ES-I3 (cell line): Measurements from ENCODE around the gene NT5C3A.
"Not testable (repeated sequence)": the region's sequence is repeated elsewhere in the genome, so short reads cannot be mapped to it uniquely, and the experiment has no call there.

Experiments
- H3K36me3 ChIP-seq: 2 replicates; pipeline ENCODE4 v1.6.1; 2013; ENCODE audit warnings: mild to moderate bottlenecking, low read length, control low read depth, moderate library complexity; ENCODE audit not compliant: insufficient read depth
- H3K4me1 ChIP-seq: 2 replicates; pipeline ENCODE4 v1.6.1; 2013; ENCODE audit warnings: mild to moderate bottlenecking, control low read depth, low read length; ENCODE audit not compliant: insufficient read depth
- H3K9ac ChIP-seq: 2 replicates; pipeline ENCODE4 v1.6.1; 2013; ENCODE audit warnings: low read depth, mild to moderate bottlenecking, low read length, moderate library complexity
- H3K9me3 ChIP-seq: 2 replicates; pipeline ENCODE4 v1.6.1; 2013; ENCODE audit warnings: mild to moderate bottlenecking, low read length, moderate library complexity; ENCODE audit not compliant: control insufficient read depth, insufficient read depth

NT5C3A gene

GRCh38 chr7:33062023-33062781, at the start of gene NT5C3A:
Gene NT5C3A (minus strand): TSS chr7:33062776. CDS start chr7:33062705, 71 bp downstream.
- no peaks in the 10 kb centered on the region; the same call in 1 of the 2 replicates for H3K36me3 ChIP-seq
- H3K9me3 ChIP-seq, result no peaks in the 10 kb centered on the region; the same call in 1 of the 2 replicates
- H3K9ac ChIP-seq, result peak within 1 kb of the TSS; percentile 88
- H3K4me1 ChIP-seq, result no peaks in the 10 kb centered on the region

DNA sequence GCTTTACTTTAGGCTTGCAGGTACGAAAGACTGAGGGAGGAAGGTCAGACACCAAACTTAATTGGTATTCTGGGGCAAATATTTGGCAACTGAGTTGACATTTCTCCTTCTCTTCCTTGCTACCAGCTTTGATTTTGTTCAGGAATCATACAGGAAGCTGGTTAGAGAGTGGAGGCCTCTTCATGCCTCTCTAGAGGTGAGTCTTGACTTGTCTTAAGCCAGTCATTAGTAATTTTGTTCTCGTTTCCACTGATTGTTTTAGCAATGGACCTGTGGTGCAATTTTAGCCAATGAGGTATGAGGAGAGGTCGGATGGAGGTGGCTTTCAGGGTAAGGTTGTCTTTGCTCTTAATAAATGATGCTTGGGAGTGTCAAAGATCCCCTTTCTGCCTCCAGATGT, 49.0 kb upstream of the NT5C3A start:
- no peaks in the 10 kb centered on the region; the same call in 1 of the 2 replicates for H3K4me1 ChIP-seq
- H3K9ac ChIP-seq, result no peak overlapping the region
- H3K36me3 ChIP-seq, result no peaks in the 10 kb centered on the region
- no peaks in the 10 kb centered on the region for H3K9me3 ChIP-seq

DNA sequence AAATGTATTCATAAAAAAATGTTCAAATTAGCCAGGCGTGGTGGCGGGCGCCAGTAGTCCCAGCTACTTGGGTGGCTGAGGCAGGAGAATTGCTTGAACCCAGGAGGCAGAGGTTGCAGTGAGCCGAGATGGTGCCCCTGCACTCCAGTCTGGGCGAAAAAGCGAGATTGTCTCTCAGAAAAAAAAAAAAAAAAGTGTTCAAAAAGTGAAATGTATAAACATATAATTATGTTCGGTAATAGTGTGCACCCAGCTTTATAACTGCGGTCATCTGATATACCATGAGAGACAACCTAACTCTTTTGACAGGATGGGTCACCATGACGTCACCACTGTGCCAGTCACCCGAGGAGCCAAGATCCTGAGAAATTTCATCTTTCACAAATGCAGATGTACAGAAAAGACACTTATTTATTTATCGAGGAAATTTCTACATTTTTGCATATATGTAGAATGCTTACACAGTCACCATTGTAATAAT, 47.2 kb upstream of the NT5C3A start:
- no peaks in the 10 kb centered on the region for H3K9me3 ChIP-seq
- H3K4me1 ChIP-seq, result no peaks in the 10 kb centered on the region; the same call in 1 of the 2 replicates
- H3K9ac ChIP-seq, result peak overlapping the region; percentile 48; the same call in 1 of the 2 replicates
- no peaks in the 10 kb centered on the region for H3K36me3 ChIP-seq

GRCh38 chr7:33109005-33109757, 46.6 kb upstream of the NT5C3A start, which contains the start of gene RP9:
Gene RP9 (minus strand): TSS chr7:33109404. CDS start chr7:33109372, 32 bp downstream.
- Histone ChIP-seq H3K36me3 (no peaks in the 10 kb centered on the region), H3K9ac (peak within 1 kb of the TSS; percentile 97), H3K9me3 (no peaks in the 10 kb centered on the region), H3K4me1 (no peaks in the 10 kb centered on the region; the same call in 1 of the 2 replicates)

GRCh38 chr7:33108554-33109004, 46.0 kb upstream of the NT5C3A start:
- Histone ChIP-seq H3K9me3 (no peaks in the 10 kb centered on the region), H3K4me1 (no peaks in the 10 kb centered on the region; the same call in 1 of the 2 replicates)

DNA sequence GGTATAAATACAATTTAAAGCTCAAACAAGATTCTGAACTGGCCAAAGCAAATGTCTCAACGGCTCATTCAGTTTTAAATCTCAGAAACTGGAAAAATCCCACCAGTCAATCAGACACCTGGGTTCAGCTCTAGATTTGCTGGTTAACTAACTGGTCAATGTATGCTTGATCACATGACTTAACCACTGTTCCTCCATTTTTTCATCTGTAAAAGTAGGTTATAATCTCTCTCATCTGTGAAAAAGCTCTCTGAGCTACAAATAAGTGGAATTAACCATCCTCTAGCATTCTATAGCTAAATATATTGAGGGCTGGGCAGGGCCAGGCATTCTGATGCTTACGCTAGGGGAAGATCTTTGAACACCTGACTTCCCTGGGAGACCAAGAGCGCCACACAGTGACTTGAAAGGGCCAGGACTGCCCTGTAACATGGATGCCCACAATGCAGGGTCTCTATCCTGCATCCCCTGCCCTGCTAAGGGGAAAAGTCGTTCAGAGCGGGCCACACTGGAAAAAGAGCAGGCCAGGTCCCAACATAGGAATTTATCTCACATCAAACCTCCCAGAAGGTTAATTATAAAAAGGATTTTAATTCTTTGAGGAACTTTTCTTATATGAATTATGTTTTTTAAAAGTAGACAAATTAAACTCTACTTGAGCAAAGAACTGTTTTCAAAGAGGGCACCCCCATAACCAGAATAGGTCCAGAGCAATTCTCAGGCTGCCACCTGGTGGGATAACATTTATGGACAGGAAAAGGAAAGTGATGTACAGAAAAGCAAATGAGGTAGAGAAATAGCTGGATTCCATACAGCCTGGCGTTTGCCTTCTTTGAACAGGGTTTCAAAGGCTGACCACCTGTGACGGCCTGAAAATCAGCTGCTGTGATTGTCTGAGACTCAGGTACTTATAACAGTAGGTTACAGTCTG, 44.8 kb upstream of the NT5C3A start:
- no peak overlapping the region; the same call in 1 of the 2 replicates for H3K9ac ChIP-seq
- no peaks in the 10 kb centered on the region; the same call in 1 of the 2 replicates for H3K4me1 ChIP-seq

More at GRCh38 chr7:33108554-33109004, 46.0 kb upstream of the NT5C3A start:
- Histone ChIP-seq H3K36me3 (no peaks in the 10 kb centered on the region), H3K9ac (peak overlapping the region; percentile 97)

GRCh38 chr7:33101906-33102305, 39.3 kb upstream of the NT5C3A start:
- Histone ChIP-seq H3K9me3 (no peaks in the 10 kb centered on the region), H3K36me3 (no peaks in the 10 kb centered on the region; the same call in 1 of the 2 replicates), H3K4me1 (no peaks in the 10 kb centered on the region), H3K9ac (no peak overlapping the region)

More for the DNA sequence above, 44.8 kb upstream of the NT5C3A start:
- Histone ChIP-seq H3K9me3 (no peaks in the 10 kb centered on the region), H3K36me3 (no peaks in the 10 kb centered on the region)

DNA sequence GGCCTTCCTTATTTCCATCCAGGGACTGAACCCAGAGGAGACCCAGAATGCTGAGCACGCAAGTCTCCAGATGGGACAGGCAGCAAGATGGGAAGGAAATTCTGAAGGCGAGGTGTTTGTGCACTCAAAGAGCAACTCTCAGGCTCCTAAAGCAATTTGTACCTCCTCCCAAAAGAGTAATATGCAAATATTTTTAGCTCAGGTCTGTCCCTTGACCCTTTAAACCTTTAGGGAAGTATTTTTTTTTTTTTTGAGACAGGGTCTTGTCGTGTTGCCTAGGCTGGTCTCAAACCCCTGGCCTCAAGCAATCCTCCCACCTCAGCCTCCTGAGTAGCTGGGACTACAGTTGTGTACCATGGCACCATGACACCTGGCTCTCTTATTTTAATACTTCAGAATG, 38.2 kb upstream of the NT5C3A start:
- Histone ChIP-seq H3K4me1 (no peaks in the 10 kb centered on the region), H3K9ac (no peak overlapping the region), H3K9me3 (no peaks in the 10 kb centered on the region), H3K36me3 (peaks cover 7% of the 10 kb centered on the region)

GRCh38 chr7:33099154-33099940, 36.8 kb upstream of the NT5C3A start:
- Histone ChIP-seq H3K9ac (no peak overlapping the region), H3K4me1 (no peaks in the 10 kb centered on the region), H3K9me3 (no peaks in the 10 kb centered on the region), H3K36me3 (peaks cover 7% of the 10 kb centered on the region)

DNA sequence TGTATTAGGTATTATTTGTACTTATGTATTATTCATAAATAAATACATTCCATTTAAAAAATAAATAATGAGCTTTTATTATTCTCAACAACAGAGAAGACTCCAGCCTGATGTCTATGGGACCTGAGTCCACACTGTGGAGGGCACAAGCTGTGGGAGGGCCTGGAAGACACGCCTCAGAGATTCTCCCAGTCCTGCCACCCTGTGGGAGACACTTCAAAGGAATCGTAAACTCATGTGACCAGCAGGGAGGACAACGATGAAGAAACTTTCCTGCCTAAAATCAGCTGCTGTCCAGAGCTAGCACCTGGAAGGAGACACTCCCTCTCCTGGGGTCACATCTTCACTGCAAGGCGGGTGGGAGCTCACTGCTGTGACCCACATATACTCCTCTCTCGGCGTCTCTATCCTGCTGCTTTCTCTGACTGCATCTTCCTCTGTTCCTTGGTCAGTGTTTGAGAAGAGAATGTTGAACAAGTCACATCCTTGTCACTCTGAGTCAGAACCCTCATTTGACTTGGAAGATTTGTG, 32.2 kb upstream of the NT5C3A start:
- H3K36me3 ChIP-seq, H3K9ac ChIP-seq, H3K4me1 ChIP-seq: not testable (repeated sequence)

GRCh38 chr7:33093266-33093665, 30.7 kb upstream of the NT5C3A start:
- Histone ChIP-seq H3K9me3 (no peaks in the 10 kb centered on the region), H3K9ac (no peak overlapping the region), H3K36me3 (peaks cover 7% of the 10 kb centered on the region), H3K4me1 (no peaks in the 10 kb centered on the region)

More for the DNA sequence above, 32.2 kb upstream of the NT5C3A start:
- H3K9me3 ChIP-seq, result not testable (repeated sequence)

- no peaks in the 10 kb centered on the region for H3K4me1 ChIP-seq
Measured at GRCh38 chr7:33091641-33092191, 29.1 kb upstream of the NT5C3A start.

More at GRCh38 chr7:33091641-33092191, 29.1 kb upstream of the NT5C3A start:
- H3K9ac ChIP-seq, result no peak overlapping the region
- no peaks in the 10 kb centered on the region for H3K9me3 ChIP-seq
- H3K36me3 ChIP-seq, result peaks cover 7% of the 10 kb centered on the region
